ENCODE results near the gene NF1. TPM values are rescaled to one million over a fixed set of nuclear protein-coding genes. Genes with fewer than 3 reads are reported as not detected.

The NF1 gene
- polyA plus RNA-seq, 1 of the 3 experiments (the other 2 are of a cell fraction), result 19.6 TPM

GRCh38 chr17:31147507-31148202 is 52.9 kb downstream of the NF1 start:
- Histone ChIP-seq H3K4me2 (no peak overlapping the region), H3K9me3 (peaks cover 7% of the 10 kb centered on the region; the same call in 1 of the 2 replicates), H3K9me2 (no peaks in the 10 kb centered on the region), H3K27ac (ENCODE audit: low read depth in 2 of 2, low read length in 1 of 2) (0 out of 4 replicates have a peak overlapping the region, but pooled peaks of 1 of the 2 experiments have one; percentile 13), H4K20me1 (ENCODE audit: insufficient read depth) (no peaks in the 10 kb centered on the region), H3K4me3 (ENCODE audit: low read depth in 2 of 2, low read length in 1 of 2) (no peak overlapping the region), H3F3A (replicated peaks; ENCODE audit: insufficient read depth) (peaks cover 12% of the 10 kb centered on the region), H3K9ac (no peak overlapping the region), H3K79me2 (ENCODE audit: insufficient read depth) (peaks cover 95% of the 10 kb centered on the region), H3K36me3 (replicated peaks in 1 of 2; ENCODE audit: control insufficient read depth in 1 of 2, insufficient read depth in 2 of 2, low read length in 1 of 2) (peaks cover 4 to 27% of the 10 kb centered on the region in 2 experiments), H3K4me1 (ENCODE audit: control insufficient read depth in 1 of 2, insufficient read depth in 2 of 2, low read depth in 1 of 2, low read length in 1 of 2) (peaks cover 0 to 6% of the 10 kb centered on the region in 2 experiments; a peak in 1 of 4 replicates), H2AFZ (ENCODE audit: low read depth) (no peak overlapping the region), H3K27me3 (ENCODE audit: insufficient read depth) (no peaks in the 10 kb centered on the region)
- TF ChIP-seq MAX (IDR thresholded peaks at IDR 0.05; ENCODE audit: low read depth) (no peak), REST (IDR thresholded peaks at IDR 0.05; ENCODE audit: low read depth, low read length) (no peak), SIN3A (IDR thresholded peaks at IDR 0.05; ENCODE audit: borderline replicate concordance, low read depth, low read length) (no peak), CHD2 (IDR thresholded peaks at IDR 0.05; ENCODE audit: low read length, partially characterized antibody) (no peak), CTCF (IDR thresholded peaks at IDR 0.05) (no peak), SMC3 (IDR thresholded peaks at IDR 0.05; ENCODE audit: low read depth, low read length) (no peak)
- TF ChIP-seq, protein P1, sequence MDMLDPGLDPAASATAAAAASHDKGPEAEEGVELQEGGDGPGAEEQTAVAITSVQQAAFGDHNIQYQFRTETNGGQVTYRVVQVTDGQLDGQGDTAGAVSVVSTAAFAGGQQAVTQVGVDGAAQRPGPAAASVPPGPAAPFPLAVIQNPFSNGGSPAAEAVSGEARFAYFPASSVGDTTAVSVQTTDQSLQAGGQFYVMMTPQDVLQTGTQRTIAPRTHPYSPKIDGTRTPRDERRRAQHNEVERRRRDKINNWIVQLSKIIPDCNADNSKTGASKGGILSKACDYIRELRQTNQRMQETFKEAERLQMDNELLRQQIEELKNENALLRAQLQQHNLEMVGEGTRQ (IDR thresholded peaks at IDR 0.05; ENCODE audit: borderline replicate concordance, low read depth, low read length), result no peak
- TF ChIP-seq, protein P2, sequence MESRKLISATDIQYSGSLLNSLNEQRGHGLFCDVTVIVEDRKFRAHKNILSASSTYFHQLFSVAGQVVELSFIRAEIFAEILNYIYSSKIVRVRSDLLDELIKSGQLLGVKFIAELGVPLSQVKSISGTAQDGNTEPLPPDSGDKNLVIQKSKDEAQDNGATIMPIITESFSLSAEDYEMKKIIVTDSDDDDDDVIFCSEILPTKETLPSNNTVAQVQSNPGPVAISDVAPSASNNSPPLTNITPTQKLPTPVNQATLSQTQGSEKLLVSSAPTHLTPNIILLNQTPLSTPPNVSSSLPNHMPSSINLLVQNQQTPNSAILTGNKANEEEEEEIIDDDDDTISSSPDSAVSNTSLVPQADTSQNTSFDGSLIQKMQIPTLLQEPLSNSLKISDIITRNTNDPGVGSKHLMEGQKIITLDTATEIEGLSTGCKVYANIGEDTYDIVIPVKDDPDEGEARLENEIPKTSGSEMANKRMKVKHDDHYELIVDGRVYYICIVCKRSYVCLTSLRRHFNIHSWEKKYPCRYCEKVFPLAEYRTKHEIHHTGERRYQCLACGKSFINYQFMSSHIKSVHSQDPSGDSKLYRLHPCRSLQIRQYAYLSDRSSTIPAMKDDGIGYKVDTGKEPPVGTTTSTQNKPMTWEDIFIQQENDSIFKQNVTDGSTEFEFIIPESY (IDR thresholded peaks at IDR 0.05; ENCODE audit: borderline replicate concordance, low read depth), result no peak
- ChIA-PET CTCF (no interaction called here), POLR2A (no interaction called here)
- 84% methylated on average over 3 of the region's 3 CpGs for whole genome bisulfite sequencing (ENCODE audit: low lambda C conversion rate)
- no peak for DNase-seq
